Measurements from ENCODE around the gene KLK4.
"Not testable (repeated sequence)": the region's sequence is repeated elsewhere in the genome, so short reads cannot be mapped to it uniquely, and the experiment has no call there.

The KLK4 gene

DNA sequence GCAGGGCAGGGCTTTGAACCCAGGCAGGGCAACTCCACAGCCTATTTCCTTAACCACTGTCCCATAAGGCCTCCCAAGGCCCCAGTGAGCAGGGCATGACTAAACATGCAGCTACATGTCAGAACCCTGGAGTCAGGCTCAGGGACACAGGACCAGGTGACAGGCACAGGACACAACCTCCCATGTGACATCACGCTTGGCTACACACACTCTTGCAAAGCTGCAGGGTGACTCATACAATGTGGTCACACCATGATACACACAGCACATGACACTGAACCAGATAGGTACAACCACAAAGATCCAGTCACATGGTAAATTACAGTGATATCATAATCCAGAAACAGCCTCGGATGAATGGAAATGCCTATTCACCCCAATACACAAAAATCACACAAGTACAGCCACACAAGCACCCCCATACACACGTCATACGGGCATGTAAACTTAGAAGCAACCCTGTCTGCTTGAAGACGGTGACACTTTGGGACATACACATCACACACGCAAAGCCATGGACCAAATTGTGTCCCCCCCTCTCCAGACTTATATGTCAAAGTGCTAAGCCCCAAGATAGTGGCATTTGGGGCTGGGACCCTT lies 14.5 kb downstream of the KLK4 start:
- DNase-seq (ENCODE audit: extremely low read depth, low read depth), result peak; percentile 40
- TF ChIP-seq, protein P1, sequence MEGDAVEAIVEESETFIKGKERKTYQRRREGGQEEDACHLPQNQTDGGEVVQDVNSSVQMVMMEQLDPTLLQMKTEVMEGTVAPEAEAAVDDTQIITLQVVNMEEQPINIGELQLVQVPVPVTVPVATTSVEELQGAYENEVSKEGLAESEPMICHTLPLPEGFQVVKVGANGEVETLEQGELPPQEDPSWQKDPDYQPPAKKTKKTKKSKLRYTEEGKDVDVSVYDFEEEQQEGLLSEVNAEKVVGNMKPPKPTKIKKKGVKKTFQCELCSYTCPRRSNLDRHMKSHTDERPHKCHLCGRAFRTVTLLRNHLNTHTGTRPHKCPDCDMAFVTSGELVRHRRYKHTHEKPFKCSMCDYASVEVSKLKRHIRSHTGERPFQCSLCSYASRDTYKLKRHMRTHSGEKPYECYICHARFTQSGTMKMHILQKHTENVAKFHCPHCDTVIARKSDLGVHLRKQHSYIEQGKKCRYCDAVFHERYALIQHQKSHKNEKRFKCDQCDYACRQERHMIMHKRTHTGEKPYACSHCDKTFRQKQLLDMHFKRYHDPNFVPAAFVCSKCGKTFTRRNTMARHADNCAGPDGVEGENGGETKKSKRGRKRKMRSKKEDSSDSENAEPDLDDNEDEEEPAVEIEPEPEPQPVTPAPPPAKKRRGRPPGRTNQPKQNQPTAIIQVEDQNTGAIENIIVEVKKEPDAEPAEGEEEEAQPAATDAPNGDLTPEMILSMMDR (IDR thresholded peaks at IDR 0.05; ENCODE audit: low read depth, low read length, missing control alignments), result no peak

GRCh38 chr19:50896089-50896590 lies 15.1 kb downstream of the KLK4 start:
- DNase-seq (ENCODE audit: extremely low read depth, low read depth); H3K4me3 ChIP-seq (replicated peaks; ENCODE audit: low read depth, low read length): not testable (repeated sequence)

More for the DNA sequence above, 14.5 kb downstream of the KLK4 start:
- no peak overlapping the region for H3K4me3 ChIP-seq (replicated peaks; ENCODE audit: low read depth, low read length)

DNA sequence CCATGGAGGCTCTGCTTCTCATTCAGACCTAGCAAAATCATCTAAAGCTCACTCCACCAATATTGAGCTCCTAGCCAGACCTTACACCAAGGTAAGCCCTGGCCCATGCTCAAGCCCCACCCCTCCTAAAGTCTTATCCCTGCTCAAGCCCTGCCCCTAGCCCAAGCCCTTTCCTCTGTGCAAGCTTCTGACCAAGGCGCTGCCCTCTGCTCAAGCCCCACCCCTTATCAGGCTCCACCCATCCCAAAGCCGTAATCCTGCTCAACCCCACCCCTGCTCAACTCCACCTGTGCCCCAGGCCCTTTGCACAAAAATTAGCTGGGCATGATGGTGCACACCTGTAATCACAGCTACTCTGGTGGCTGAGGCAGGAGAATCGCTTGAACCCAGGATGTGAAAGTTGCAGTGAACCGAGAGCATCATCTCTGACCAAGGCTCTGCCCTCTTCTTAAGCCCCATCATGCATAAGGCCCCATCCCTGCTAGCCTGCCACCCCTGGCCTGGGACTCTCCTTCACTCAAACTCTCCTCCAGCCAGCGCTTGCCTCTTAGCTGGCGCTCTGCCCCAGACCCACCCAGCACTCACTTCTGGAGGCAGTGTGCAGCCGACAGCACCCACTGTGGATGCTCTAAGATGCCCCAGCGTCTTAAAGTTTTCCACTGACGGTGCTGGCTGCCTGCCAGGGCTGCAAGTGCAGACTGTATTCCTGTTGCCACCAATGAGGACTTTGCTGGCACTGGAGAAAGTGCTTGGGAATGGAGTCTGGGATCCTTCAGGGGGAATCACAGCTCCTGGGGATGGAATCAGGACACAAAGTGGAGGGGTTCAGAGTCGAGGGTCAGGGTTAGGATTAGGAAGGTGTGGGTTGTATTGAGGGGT lies 16.5 kb downstream of the KLK4 start:
- TF ChIP-seq, protein P1 (IDR thresholded peaks at IDR 0.05; ENCODE audit: low read depth, low read length, missing control alignments), result no peak
- no peak for DNase-seq (ENCODE audit: extremely low read depth, low read depth)
- H3K4me3 ChIP-seq (replicated peaks; ENCODE audit: low read depth, low read length), result no peak overlapping the region

DNA sequence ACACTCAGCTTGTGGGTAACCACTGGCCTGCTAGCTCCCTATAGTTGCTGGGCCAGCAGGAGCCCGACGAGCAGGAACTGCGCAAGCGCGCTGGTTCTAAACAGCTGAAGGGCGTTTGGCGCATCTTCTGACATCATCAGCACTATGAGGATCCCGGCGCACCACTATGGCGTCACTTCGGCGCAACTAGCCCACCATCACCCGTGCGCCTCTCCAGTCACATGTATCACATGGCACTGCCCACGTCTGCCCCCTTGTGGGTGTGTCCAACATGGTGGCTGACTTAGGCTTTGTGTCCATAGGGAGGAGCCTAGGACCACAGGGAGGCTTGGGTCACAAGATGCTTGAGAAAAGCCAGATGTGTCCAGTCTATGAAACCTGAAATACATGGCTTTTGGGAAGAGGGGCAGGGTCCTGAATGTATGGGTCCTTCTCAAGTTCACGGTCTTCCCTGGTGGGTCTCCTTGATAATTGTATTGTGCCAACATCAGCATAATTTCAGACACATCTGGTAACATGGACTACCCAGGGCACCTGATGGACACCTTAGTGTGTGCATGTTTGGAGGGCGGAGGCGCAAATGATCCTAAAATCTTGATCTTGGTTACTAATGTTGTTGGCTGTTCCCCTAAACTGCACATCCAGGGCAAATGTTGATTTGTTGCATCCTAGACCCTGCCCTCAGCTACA lies 18.0 kb downstream of the KLK4 start:
- no peak for DNase-seq (ENCODE audit: extremely low read depth, low read depth)
- TF ChIP-seq, protein P1 (IDR thresholded peaks at IDR 0.05; ENCODE audit: low read depth, low read length, missing control alignments), result peak; percentile 27

DNA sequence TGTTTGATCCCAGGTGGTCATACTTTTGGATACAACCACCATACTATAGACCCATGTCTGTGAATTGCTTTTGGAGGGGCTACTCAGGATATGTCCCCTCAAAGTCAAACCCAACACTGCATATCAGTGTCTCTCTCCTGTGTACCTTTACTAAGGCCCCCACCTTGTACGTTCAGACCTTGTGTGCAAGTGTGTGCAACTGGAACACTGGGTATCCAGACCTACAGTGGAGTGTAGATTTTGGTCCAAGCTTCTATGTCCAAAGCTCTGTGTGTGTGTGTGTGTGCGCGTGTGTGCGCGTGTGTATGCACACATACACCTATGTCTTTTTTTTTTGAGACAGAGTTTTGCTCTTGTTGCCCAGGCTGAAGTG lies 20.0 kb downstream of the KLK4 start:
- TF ChIP-seq, protein P1 (IDR thresholded peaks at IDR 0.05; ENCODE audit: low read depth, low read length, missing control alignments), result no peak
- no peak for DNase-seq (ENCODE audit: extremely low read depth, low read depth)
- H3K4me3 ChIP-seq (replicated peaks; ENCODE audit: low read depth, low read length), result no peak overlapping the region

More for the DNA sequence above, 18.0 kb downstream of the KLK4 start:
- no peak overlapping the region for H3K4me3 ChIP-seq (replicated peaks; ENCODE audit: low read depth, low read length)

DNA sequence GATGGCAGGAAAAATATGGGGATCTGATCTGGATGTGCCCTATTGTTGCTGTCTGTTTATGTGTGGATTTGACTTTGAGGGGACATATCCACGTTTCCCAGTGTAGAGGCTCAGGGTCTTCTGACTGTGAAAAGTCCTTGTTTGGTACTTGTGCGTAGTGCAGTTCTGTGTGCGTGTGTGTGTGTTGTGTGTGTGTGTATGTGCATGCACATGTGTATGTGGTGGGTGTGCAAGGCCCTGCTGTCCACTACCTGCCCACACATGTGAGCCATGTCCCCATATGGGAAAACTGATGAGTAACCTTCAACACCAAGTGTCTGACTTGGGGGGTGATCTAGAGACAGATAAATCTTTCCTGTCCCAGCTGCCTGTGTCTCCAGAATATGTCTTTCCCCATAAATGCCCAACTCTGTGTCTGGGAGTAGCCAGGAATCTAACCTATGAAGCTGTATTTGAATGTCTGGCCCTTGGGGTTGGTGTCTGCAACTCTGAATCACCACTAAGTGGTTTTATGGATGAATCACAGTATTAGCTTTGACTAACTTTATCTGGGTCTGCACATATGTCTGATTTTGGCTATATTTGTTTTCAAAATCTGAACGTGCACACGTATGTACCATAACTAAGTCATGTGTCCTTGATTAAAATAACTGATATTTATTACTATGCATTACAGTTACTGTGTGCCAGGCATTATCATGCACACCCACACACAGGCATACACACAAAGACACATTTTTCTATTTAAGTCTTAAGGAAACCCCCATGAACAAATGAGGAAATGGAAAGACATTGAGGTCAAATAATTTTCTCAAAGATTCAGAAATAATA lies 20.6 kb downstream of the KLK4 start:
- TF ChIP-seq, protein P1 (IDR thresholded peaks at IDR 0.05; ENCODE audit: low read depth, low read length, missing control alignments), result no peak
- H3K4me3 ChIP-seq (replicated peaks; ENCODE audit: low read depth, low read length), result no peak overlapping the region
- no peak for DNase-seq (ENCODE audit: extremely low read depth, low read depth)

All from HFF-Myc (cell line).